CMK (cell line): ENCODE measurements around the gene EPHB2.
"Not testable (repeated sequence)": the region's sequence is repeated elsewhere in the genome, so short reads cannot be mapped to it uniquely, and the experiment has no call there.

ENCODE experiments used
- DNase-seq: peaks from one replicate; pipeline ENCODE4 v3.0.0-alpha.2; 2010; ENCODE audit warnings: low read depth

The EPHB2 gene

DNA sequence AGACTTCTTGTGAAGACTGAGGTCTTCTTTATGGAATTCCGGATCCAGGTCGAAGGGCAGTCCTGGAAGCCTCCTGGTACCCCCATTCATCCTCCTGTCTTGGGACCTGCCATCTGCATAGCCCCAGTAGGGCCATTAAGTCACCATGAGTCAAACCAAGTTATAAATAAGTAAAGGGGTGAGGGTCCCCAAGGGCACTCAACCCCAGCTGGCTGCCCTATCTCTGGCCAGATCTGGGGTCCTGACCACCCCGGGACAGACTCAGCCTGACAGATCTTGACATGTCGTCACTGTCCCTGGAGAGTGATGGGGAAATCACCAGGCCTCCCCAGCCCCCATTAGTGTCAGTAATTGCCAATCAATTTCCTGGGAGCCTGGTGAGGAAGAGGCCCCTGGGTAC is 108.7 kb downstream of the EPHB2 start:
- no peak for DNase-seq

- no peak for DNase-seq
These were observed 110.4 kb downstream of the EPHB2 start for GRCh38 chr1:22821027-22821426.

DNA sequence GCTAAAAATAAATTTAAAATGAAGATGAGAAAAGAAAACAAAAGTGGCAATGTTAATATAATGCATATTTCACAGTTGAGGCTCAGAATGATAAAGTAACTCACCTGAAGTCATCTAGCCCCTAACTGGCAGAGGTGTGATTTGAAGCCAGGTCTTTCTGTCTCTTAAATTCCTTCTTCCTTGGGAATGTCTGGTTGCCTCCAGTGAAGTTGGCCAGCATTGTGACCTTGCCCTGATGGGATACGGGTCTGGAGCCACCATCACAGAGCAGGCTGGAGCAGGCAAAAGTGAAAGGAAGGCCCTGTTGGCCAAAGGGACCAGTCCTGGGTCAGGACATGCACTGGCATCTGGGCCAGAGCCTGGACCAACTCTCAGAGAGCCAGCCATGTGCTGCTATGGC is 111.7 kb downstream of the EPHB2 start:
- DNase-seq = no peak

GRCh38 chr1:22824466-22824865 is 113.8 kb downstream of the EPHB2 start:
- DNase-seq = no peak

- no peak for DNase-seq
These were observed 114.3 kb downstream of the EPHB2 start for GRCh38 chr1:22824975-22825374.

- DNase-seq = no peak
These were observed 115.0 kb downstream of the EPHB2 start for GRCh38 chr1:22825486-22826189.

DNA sequence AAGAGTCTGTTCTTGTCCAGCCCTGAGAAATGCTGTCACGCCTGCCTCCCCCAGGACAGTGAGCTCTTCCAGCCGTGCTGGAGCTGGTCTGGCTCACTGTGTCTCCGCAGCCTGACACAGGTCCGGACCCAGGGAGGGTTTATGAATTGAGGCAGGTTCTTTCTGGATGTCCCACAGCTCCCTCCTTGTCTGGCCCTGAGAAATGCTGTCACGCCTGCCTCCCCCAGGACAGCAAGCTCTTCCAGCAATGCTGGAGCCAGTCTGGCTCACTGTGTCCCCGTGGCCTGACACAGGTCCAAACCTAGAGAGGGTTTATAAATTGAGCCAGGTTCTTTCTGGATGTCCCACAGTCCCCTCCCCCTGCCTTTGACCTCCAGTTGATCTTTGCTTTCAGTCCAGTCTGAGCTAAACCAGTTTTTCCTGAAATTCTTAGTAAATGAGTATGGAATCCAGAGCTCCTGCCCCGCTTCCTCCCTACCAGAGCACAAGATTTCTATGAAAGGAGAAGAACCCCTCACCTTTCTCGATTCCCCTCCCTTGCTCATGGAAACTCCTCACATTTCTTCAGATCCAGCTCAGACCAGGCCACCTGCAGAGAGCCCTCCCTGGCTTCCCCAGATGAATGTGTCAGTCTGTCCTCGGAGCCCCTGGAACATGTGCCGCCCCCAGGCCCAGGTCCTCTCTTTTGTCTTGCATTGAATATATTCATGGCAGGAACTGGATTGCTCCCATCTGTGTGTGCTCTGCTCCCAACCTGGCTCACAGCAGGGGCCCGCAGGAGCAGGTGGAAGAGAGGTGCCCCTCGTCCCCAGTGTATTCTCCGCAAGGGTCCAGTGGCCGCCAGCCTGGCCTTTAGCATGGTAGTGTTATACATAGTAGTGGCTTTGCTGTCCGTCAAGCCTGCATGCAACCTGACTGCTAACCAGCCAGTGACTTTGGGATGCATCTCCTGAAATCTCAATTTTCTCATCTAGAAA is 116.3 kb downstream of the EPHB2 start:
- DNase-seq = no peak

DNA sequence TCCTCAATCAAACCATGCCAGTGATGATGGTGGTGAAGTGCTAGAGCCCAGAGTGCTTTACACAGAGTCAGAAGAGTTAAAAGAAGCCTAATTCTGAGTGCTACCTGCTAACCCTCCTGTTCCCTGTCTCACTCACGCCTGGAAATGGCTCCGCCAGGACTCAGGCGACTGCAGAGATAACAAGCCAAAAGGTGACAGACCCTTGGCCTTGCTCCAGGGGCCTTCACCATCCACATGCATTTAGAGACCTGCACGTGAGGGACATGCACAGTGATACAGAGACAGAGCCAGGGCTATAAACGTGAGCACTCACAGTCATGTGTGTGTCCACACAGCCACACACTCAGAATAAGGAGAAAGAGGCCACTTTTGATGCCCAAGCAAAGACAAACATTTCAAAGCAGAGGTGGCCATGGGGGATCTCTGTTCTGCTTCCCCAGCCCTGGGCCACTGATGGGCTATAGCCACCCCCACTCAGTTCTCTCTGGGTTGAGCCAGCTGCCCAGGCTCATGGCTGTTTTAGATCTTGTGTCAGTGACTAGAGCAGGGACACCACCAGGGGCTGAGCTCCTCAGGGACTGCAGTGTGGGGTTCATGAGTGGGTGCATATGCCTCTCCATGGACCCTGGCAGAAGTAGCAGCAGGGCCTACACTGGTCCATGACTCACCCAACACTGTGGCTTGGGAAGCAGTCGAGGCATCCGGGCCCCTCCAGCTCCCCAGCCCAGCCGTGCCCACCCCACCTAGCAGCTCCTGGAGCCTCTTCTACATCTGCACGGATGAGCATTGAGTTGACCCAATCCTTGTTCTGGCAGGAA is 117.2 kb downstream of the EPHB2 start:
- DNase-seq = no peak

- DNase-seq = no peak
These were observed 118.1 kb downstream of the EPHB2 start for GRCh38 chr1:22828484-22829308.

DNA sequence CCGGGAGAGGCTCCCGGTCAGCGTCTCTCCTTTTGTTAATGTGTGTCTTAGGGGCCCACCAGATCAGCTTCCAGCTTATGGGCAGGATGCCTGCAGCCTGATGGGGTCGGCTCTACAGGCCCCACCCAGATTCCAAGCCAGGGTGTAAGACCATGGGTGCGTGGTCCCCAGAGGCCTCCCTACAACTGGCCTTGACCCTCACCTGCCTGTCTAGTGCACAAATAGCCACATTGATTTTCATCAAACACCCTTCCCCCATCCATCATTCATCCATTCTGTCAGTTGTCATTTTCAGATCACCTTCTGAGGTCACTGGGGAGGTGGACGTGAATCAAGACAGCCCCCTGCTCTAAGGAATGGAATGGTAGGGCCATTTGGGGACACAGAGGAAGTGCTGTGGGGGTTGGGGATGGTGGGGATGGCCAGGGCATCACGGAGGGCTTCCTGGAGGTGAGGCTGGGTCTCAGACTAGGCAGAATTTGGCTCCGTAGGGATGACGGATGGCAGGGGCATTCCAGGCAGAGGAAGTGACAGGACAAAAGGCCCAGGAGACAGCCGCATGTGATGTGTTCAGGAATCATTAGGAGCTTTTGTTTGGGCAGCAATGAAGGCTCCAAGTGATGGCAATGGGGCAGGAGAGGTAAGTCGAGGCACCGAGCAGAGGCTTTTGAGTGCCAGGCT is 118.8 kb downstream of the EPHB2 start:
- no peak for DNase-seq

DNA sequence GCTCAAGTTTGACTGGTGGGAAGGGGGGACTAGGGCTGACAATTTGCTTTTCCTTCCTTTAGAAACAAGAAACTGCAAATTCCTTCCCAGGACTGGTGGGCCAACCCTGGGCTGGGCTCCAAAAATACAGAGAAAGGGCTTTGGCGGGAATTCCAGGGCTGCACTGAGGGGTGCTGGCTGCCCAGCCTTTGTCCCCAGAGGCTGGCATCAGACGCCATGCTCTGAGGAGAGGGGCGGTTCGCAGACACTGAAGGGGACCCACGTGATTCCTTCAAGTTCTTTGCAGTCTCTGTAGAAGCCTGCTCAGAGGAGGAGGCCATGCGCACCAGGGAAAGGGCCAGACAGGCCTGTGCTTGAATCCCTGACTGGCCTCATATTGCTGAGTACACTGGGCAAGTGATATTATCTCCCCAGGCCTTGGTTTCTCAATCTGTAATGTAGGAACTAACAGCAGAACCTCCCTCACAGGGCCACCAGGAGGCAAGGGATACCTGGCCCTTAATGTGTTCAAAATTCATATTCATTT is 119.5 kb downstream of the EPHB2 start:
- DNase-seq = no peak

GRCh38 chr1:22830757-22831340 is 120.2 kb downstream of the EPHB2 start:
- no peak for DNase-seq

DNA sequence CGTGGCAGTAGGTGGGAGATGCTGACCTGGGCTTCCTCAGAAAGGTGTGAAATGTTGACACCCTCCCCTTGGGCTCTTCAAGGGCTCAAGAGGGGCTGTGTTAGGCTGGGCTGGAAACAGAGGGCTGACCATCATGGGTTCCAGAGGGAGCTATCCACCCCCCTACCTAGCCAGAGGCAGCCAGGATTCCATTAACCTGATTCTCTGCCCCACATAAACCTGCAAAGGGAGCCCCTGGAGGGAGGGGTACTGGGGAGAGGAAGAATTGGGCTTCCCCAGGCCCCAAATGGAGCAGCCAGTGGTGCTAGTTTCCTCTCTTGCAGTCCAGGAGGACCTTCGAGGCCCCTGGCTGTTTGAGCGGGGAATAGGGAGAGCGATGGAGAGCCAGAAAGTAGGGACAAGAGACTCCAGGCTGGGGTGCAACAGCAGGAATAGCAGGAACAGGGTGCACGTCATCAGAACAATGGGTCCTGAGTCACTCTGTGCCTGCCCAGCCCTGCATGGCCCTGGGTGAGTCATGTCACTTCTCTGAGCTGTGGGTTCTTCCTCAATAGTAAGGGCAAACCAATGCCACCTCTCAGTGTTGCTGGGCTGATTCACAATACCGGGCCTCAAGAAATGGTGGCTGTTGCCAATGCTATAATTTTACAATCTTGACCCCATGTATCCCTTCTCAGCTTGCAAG is 121.2 kb downstream of the EPHB2 start:
- DNase-seq = no peak

GRCh38 chr1:22832414-22832786 is 121.8 kb downstream of the EPHB2 start:
- no peak for DNase-seq

- no peak for DNase-seq
These were observed 123.1 kb downstream of the EPHB2 start for GRCh38 chr1:22833699-22834098.

DNA sequence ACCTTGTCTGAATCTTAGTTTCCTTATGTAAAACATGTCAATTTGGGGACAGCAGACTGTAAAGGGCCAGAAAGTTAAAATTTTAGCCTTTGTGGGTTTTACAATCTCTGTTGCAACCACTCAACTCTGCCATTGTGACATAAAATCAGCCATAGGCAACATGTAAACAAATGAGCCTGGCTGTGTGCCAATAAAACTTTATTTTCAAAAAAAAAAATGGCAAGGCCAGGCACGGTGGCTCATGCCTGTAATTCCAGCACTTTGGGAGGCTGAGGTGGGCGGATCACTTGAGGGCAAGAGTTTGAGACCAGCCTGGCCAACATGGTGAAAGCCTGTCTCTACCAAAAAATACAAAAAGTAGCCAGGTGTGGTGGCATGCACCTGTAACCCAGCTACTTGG is 123.8 kb downstream of the EPHB2 start:
- not testable (repeated sequence) for DNase-seq

- no peak for DNase-seq
These were observed 125.1 kb downstream of the EPHB2 start for GRCh38 chr1:22835636-22836319.

DNA sequence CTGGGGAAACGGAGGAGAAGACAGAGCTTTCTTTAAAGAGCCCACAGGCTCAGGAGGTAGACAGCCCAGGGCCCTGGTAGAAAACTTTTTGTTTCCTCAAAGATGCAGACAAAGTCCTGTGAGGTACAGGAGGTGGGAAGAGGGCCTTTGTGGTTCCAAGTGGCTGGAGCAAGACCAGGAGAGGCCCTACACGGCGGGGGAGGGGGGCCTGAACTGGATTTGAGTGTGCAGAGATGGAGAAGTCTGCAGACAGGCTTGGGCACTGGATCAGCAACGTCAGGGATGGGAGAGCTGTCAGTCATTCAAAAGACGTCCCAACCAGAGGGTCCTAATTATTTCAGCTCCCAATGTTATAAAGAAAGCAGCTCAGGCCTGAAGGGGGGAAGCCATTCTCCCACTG is 126.2 kb downstream of the EPHB2 start:
- no peak for DNase-seq

DNA sequence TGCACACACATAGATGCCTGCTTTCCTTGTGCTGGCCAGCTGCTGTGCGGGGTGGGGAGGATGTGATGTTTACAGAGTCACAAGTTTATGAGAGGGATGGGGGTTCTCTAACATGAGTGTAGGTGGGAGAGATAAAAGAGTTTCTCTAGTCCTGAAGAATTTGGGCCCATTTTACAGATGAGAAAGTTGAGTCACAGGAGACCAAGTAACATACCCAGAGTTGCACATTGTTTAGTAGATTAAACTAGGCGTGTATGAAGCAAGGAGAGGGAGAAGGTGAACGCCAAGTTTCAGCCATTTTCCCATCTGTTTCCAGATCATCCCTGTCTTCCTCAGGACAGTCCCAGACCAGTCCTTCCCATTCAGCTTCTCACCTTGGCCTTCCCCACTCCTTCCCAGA is 126.7 kb downstream of the EPHB2 start:
- no peak for DNase-seq
